GM21723 (cell line): ENCODE data around the gene SAT1.

Experiments
- ATAC-seq: cut with Tn5 transposase; IDR thresholded peaks from one replicate; pipeline ENCODE4 v1.9.1; 2021; ENCODE audit warnings: mild to moderate bottlenecking, moderate library complexity; ENCODE audit not compliant: unreplicated experiment

SAT1 gene

DNA sequence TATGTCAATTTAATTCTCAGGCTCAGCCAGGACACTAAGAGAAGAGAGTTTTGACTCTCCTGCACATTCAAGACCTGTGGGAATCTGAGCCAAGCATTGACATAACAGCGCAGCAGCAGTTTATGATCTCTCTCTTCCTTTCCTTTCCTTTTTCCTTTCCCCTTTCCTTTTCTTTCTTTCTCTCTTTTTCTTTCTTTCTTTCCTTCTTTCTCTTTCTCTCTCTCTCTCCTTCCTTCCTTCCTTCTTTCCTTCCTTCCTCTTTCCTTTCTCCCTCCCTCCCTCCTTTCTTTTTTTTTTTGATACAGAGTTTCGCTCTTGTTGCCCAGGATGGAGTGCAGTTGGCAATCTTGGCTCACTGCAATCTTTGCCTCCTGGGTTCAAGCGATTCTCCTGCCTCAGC, 21.6 kb downstream of the SAT1 start:
- no peak for ATAC-seq

DNA sequence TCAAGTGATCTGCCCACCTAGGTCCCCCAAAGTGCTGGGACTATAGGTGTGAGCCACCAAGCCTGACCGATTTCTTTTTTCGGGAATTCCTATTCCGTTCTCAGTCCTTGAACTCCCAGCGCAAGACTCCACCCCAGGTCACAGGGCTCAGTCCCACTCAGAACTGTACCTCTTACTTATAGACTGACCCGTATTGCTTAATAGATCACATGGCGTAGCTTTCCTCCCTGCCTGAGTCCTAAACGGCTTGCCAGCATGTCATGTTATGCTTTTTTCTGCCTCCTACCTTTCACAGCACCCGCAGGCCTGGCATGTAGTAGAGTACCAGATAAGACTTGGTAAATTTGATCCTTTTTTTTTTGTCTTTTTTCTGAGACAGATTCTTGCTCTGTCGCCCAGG, 22.4 kb downstream of the SAT1 start:
- ATAC-seq: no peak

DNA sequence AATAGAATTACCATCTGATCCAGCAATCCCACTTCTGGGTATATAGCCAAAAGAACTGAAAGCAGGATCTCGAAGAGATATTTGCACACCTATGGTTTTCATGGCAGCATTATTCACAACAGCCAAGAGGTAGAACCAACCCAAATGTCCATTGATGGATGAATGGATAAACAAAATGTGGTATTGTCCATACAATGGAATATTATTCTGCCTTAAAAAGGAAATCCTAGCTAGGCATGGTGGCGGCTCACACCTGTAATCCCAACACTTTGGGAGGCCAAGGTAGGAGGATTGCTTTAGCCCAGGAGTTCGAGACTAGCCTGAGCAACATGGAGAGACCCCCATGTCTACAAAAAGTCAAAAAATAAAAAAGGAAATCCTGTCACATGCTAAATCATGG, 27.3 kb downstream of the SAT1 start:
- no peak for ATAC-seq

DNA sequence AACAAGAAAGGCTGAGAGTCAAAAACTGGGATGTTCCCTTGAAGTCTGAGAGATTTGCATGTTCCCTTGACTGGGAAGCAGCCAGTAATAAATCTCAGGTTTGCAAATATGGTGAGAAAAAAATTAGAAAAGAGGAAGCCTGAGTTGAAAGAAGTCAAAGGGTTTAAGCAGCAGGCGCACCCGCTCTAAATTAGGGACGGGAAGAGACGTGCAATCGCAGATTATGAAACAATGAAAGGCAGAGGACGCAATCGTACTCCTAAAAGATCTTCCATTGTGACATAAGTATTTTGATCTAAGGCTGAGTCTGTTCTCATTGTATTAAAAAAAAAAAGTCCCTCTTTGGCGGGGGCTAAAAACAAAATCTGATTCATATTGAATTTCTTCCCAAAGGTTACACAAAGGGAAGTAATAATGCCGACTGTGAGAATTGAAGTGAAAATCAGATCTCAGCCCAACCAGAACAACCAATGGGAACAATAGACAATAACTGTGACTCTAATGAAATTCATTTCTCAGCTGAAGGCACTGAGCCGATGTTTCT, 28.2 kb downstream of the SAT1 start:
- ATAC-seq: no peak

DNA sequence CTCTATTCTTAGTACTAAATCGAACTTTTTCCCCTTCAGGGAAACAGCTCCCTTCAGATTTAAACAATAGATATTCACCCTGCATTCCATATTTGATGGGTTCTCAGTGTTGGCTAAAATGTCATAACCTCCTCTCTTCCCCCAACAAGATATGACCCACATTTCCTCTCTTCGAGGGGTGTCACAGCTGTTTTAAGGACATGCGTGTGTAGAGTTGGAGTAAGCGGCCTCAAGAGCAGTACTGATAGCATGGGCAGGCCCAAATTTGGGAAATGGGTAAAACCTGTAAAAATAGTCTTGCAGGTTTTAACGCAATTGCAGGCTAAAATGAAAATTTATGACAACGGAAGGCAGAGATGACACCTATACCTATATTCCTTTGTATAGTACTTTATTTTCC, 28.7 kb downstream of the SAT1 start:
- ATAC-seq: no peak

DNA sequence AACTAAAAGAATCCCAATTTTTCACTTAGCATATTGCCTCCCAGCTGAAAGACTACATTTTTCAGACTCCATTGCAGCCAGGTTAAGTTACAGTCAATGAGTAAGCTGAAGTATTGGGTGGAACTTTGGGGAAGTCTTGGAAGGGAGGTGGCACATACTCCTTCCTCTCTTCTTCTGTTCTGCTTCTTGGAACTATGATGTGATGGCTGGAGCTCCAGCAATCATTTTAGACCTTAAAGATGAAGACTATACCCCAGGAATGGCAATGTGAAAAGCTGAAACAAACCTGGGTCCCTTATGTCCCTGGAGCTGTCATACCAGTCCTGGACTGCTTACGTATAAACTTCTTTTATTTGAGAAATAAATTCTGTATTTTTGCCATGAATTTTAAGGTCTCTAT, 30.8 kb downstream of the SAT1 start:
- no peak for ATAC-seq

DNA sequence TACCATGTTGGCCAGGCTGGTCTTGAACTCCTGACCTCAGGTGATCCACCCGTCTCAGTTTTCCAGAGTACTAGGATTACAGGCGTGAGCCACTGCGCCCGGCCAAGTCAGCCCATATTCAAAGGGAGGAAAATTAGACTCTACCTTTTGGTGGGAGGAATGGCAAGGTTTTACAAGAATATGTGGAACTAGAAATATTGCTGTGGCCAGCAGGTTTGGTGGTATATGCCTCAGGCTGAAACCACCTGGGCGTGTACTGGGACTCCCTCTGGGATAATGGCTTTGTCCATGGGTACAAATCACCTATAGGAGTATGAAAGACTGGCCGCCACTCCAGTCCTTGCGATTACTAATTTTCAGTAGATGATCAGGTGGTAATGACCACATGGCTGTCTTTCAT, 32.4 kb downstream of the SAT1 start:
- no peak for ATAC-seq

DNA sequence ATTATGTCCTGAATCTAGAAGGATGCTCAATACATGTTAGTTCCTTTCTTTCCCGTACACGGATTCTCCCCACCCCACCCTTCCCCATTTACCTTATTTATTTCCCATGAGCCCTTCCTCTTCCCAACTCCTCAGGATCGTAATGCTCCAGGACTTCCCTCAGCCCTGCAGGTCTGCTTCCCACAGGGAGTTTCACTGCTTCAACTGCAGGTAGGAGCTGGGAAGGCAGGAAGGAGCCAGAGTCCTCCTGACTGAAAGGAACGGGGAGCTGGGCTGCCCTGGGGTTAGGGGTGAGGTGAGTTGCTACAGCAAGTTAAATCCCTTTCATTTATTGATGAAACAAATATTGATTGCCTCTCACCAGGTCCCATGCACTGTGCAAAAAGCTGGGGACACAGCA, 33.2 kb downstream of the SAT1 start:
- ATAC-seq: no peak

DNA sequence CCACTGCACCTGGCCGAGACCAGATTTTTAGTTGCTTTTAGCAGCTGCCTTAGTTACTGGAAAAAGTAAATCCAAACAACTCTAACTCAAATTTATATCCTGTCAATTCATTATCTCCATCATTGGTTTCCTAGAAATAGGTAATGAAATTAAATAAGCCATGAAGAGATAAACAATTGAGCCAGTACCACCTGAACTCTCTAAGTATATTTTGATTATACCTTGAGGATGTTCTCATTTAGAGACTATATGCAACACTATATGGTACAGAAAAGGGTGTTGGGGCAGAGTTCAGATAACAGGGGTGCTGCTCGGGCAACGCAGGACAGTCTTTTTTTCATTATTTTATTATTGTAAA, 35.0 kb downstream of the SAT1 start:
- ATAC-seq: no peak

DNA sequence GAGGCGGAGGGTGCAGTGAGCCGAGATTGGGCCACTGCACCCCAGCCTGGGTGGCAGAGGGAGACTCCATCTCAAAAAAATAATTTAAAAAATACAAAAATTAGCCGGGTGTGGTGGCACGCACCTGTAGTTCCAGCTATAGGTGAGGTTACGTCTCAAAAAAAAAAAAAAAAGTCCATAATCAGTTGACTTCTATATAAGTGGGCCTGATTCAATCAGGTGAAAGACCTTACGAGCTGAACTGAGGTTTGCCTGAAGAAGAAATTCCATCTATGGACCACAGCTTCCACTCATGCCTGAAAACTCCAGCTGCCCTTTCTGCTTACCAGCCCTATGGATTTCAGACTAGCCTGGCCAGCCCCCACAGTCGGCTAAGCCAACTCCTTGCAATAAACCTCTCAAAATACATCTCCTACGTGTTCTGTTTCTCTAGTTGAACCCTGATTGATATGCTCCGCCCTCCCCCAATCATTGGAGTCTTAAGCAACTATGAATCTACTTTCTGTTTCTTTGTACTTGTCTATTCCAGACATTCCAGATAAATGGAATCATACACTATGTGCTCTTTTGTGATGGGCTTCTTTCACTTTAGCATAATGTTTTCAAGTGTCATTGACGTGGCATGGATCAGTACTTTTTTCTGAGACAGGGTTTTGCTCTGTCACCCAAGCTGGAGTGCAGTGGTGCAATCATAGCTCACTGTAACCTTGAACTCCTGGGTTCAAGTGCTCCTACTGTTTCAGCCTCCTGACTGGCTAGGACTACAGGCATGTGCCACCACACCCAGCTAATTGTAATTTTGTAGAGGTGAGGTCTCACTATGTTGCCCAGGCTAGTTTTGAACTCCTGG, 36.6 kb downstream of the SAT1 start:
- ATAC-seq: no peak

DNA sequence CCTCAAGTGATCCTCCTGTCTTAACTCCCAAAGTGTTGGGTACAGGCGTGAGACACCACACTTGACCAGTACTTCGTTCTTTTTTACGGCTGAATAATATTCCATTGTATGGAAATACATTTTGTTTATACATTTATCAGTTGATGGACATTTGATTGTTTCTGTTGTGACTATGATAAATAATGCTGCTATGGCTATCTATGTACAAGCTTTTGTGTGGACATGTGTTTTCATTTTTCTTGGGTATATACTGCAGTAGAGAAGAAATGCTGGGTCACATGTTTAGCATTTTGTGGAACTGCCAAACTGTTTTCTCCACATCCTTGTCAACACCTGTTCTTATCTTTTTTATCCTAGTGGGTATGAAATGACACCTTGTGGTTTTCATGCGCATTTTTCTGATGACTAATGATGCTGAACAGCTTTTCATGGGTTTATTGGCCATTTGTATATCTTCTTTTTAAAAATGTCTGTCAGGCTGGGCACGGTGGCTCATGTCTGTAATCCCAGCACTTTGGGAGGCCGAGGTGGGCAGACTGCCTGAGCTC, 37.3 kb downstream of the SAT1 start:
- no peak for ATAC-seq

DNA sequence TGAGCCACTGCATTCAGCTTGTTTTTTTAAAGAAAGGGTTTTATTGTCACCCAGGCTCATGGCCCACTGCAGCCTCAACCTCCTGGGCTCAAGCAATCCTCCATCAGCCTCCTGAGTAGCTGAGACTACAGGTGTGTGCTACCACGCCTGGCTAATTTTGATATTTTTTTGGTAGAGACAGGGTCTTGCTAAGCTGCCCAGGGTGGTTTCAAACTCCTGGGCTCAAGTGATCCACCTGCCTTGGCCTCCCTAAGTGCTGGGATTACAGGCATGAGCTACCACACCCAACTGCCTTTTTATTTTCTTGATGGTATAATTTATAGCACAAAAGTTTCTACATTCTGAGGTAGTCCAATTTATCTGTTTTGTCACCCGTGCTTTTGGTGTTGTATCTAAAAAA, 38.9 kb downstream of the SAT1 start:
- ATAC-seq: no peak

DNA sequence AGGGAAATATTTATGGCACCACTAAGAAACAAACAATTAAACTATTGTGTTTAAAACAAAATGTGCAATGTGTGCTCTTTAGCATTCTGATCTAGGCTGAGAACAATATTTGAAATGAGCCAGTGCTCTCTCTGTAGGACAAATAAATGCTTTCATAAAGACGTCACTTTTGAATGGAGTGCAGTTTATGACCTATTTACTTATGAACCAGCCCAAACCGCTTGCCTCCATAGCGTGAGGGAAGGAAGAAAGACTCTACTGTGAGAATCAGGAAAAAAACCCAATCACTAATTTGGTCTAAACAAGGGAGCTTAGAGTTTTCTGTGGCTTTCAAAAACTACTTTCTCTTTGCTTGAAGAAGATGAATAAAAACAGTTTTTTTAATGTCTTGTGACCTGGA, 39.4 kb downstream of the SAT1 start:
- no peak for ATAC-seq

DNA sequence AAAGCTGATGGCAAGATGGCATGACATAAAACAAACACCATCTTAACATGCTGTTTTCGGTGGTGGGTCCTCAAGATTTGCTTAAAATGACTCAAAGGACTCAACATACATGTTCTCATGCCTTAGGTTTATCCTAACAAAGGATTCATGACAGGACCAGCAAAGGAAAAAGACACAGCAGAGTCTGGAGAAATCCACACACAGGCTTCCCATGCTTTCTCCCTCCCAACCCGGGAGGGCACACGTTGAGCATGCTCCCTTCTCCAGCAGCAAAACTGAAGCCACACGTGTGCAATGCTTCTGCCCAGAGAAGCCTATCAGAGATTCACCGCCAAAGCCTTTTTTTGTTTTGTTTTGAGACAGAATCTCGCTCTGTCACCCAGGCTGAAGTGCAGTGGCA, 39.9 kb downstream of the SAT1 start:
- ATAC-seq: no peak

DNA sequence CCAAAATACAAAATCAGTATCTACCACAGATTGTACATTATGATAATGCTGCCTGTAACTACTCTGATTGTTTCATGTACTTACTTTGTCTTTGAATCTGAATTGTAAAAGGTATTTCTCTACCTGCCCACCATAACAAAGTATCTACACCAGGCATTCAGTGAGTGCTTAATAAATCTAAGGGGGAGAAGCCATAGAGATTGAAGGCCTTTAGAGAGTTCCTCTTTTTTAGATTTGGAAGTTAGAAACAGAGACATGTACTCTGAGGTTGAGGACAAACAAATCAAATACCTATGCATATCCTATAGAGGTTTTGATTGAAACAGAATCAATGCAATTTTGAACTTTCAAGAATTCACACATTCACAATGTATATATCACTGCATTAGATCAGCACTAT, 42.7 kb downstream of the SAT1 start:
- ATAC-seq: no peak

DNA sequence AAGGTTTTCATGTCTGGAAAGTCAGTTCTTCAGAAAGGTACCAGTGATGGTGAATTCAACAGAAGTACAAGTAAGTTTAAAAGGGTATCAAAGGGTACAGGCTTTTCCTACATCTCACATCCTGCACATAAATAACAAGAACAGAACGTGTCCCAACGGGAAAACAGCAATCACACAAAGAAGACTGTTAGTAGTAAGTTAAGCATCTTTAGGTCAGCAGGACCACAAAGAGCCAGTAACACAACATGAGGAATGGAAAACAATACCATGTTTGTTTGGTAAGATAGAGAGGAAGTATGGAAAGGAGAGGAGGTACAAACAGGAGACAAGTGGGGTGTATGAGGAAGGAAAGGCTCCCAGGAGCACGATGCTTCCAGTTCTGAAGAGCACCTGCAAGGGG, 43.2 kb downstream of the SAT1 start:
- no peak for ATAC-seq

DNA sequence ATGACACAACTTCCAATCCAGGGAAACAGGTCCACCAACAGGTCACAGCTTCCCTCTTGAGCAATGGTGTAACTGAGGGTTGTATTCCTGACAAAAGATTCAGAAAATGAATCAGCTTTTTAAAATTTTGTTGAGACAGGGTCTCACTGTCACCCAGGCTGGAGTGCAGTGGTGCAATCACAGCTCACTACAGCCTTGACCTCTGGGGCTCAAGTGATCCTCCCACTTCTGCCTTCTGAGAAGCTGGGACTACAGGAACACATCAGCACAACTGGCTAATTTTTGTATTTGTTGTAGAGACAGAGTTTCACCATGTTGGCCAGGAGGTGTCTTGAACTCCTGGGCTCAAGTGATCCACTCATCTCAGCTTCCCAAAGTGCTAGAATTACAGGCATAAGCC, 43.7 kb downstream of the SAT1 start:
- ATAC-seq: no peak

DNA sequence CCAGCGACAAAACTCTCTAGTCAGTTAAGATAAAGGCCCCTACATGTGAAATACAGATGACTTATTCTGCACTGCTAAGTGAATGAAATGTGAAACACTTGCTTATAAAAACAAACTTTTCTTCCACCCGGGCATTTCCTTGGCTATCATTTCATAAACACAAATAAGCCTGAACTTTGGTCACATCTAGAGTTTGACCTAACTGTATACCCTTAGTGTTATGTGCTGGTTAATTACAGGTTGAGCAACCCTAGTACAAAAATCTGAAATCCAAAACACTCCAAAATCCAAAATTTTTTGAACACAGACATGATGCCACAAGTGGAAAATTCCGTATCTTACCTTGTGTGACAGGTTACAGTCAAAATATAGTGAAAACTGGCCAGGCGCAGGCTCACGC, 45.9 kb downstream of the SAT1 start:
- ATAC-seq: no peak

DNA sequence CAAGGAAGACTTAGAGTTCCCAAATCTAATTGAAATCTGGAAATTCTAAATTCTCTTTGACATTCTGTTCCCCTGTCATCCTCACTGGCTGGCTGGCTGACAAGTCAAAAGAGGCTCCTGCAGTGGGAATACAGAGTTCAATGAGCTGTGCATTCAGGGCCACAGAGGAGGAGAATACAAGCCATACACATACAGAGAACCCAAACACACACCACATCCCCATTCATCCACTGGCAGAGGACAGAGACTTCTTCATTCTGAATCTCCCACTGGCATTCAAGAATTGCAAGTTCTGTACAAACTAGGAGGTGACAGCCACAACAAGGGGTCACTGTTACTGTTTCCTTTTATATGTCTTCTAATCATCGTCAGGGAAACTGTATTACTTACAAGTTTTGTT, 49.7 kb downstream of the SAT1 start:
- no peak for ATAC-seq
